Pulmonary artery endothelial cell (primary cell): Measurements from ENCODE around the gene SLC66A3. TPM values are rescaled to one million over a fixed set of nuclear protein-coding genes. Genes with fewer than 3 reads are reported as not detected.

Experiments used
- DNase-seq: peaks from one replicate; pipeline ENCODE4 v3.0.0-alpha.2; 2011; ENCODE audit warnings: low read depth, low spot score
- total RNA-seq: library from RNA; depleted of rRNA; stranded (reverse); fragments of >200 nt; gene quantifications from 2 replicates; pipeline ENCODE4 v1.2.3, GENCODE V29; 2014

SLC66A3 gene
- total RNA-seq, 1 donor from 2014 or later: 29.9 TPM

- DNase-seq: no peak
Observed at GRCh38 chr2:11134349-11134748, 20.9 kb upstream of the SLC66A3 start.

GRCh38 chr2:11140492-11140891 is 14.8 kb upstream of the SLC66A3 start:
- no peak for DNase-seq

GRCh38 chr2:11141319-11141718 is 13.9 kb upstream of the SLC66A3 start:
- DNase-seq: no peak

GRCh38 chr2:11142330-11142729 is 12.9 kb upstream of the SLC66A3 start:
- no peak for DNase-seq

- no peak for DNase-seq
Observed at GRCh38 chr2:11142987-11143386, 12.3 kb upstream of the SLC66A3 start.

- DNase-seq: no peak
Observed at GRCh38 chr2:11144077-11144737, 11.1 kb upstream of the SLC66A3 start.

GRCh38 chr2:11144738-11145079 is 10.6 kb upstream of the SLC66A3 start:
- no peak for DNase-seq

- no peak for DNase-seq
Observed at GRCh38 chr2:11145350-11145749, 9.9 kb upstream of the SLC66A3 start.

- DNase-seq: no peak
Observed at GRCh38 chr2:11146076-11146475, 9.2 kb upstream of the SLC66A3 start.

- no peak for DNase-seq
Observed at GRCh38 chr2:11147263-11147662, 8.0 kb upstream of the SLC66A3 start.

- no peak for DNase-seq
Observed at GRCh38 chr2:11152591-11152990, 2.7 kb upstream of the SLC66A3 start.

- DNase-seq: no peak
Observed at GRCh38 chr2:11154016-11154922, 998 bp upstream of the SLC66A3 start.

- DNase-seq: peak; percentile 77
Observed at GRCh38 chr2:11154923-11155380, 315 bp upstream of the SLC66A3 start.

- DNase-seq: no peak
Observed at GRCh38 chr2:11156396-11157075, 1.3 kb downstream of the SLC66A3 start.

- no peak for DNase-seq
Observed at GRCh38 chr2:11157296-11157695, 2.0 kb downstream of the SLC66A3 start.

- no peak for DNase-seq
Observed at GRCh38 chr2:11157731-11158130, 2.5 kb downstream of the SLC66A3 start.

GRCh38 chr2:11158916-11159573 is 3.8 kb downstream of the SLC66A3 start:
- DNase-seq: no peak

- DNase-seq: no peak
Observed at GRCh38 chr2:11159574-11160170, 4.4 kb downstream of the SLC66A3 start.

- DNase-seq: no peak
Observed at GRCh38 chr2:11160256-11160655, 5.0 kb downstream of the SLC66A3 start.

- no peak for DNase-seq
Observed at GRCh38 chr2:11160731-11161455, 5.6 kb downstream of the SLC66A3 start.

- DNase-seq: no peak
Observed at GRCh38 chr2:11161747-11162146, 6.5 kb downstream of the SLC66A3 start.
